Neural progenitor cell (in vitro differentiated cells): Measurements from ENCODE around the gene TBCA.

ENCODE experiments used
- CTCF ChIP-seq: fragments of 200-600 bp; sonication (generic); IDR thresholded peaks from 2 replicates; pipeline ENCODE4 v1.5.1; 2017; ENCODE audit warnings: antibody characterized with exemption, mild to moderate bottlenecking
- EZH2 ChIP-seq: fragments of 200-600 bp; sonication (generic); IDR thresholded peaks from 2 replicates; pipeline ENCODE4 v1.6.1; 2017; ENCODE audit warnings: antibody characterized with exemption, mild to moderate bottlenecking, moderate library complexity
- EZH2phosphoT487 ChIP-seq: fragments of 200-600 bp; sonication (generic); IDR thresholded peaks from 2 replicates; pipeline ENCODE4 v1.6.1; 2017; ENCODE audit warnings: antibody characterized with exemption

GRCh38 chr5:77773734-77774280, 2.3 kb downstream of the TBCA start:
- TF ChIP-seq CTCF (no peak), EZH2 (no peak), EZH2phosphoT487 (no peak)
